ENCODE results near the gene EID2B.

The EID2B gene

GRCh38 chr19:39518975-39519374 lies 13.7 kb downstream of the EID2B start:
- Histone ChIP-seq H3K27ac (no peak overlapping the region), H3K4me2 (peak overlapping the region in 4 of 11 experiments; percentile 11 to 34 (median 20); a peak in 6 of 22 replicates), H4K20me1 (peaks cover 0 to 15% (median 0%) of the 10 kb centered on the region in 11 experiments; a peak in 5 of 22 replicates), H3K4me3 (no peak overlapping the region), H3K9ac (no peak overlapping the region), H3K9me3 (replicated peaks in 1 of 11) (peaks cover 0 to 6% (median 0%) of the 10 kb centered on the region in 11 experiments; a peak in 1 of 22 replicates), H3K27me3 (peaks cover 27 to 47% (median 39%) of the 10 kb centered on the region in 11 experiments), H3K4me1 (peaks cover 6 to 21% (median 14%) of the 10 kb centered on the region in 10 experiments; a peak in 16 of 20 replicates), H3K36me3 (no peaks in the 10 kb centered on the region)
- TF ChIP-seq Cebpa-rat (IDR thresholded peaks at IDR 0.05) = no peak

- Histone ChIP-seq H3K27ac (no peak overlapping the region), H3K27me3 (peaks cover 32 to 52% (median 44%) of the 10 kb centered on the region in 11 experiments), H3K4me3 (no peak overlapping the region), H3K4me2 (peak overlapping the region in 4 of 11 experiments; percentile 11 to 34 (median 20); a peak in 5 of 22 replicates), H3K9me3 (replicated peaks in 1 of 11) (peaks cover 0 to 6% (median 0%) of the 10 kb centered on the region in 11 experiments; a peak in 1 of 22 replicates), H3K4me1 (peaks cover 5 to 21% (median 14%) of the 10 kb centered on the region in 10 experiments; a peak in 15 of 20 replicates), H4K20me1 (peaks cover 0 to 15% (median 0%) of the 10 kb centered on the region in 11 experiments; a peak in 5 of 22 replicates), H3K9ac (no peak overlapping the region), H3K36me3 (no peaks in the 10 kb centered on the region)
- no peak for TF ChIP-seq Cebpa-rat (IDR thresholded peaks at IDR 0.05)
Measured at GRCh38 chr19:39518458-39518857, 14.2 kb downstream of the EID2B start.

GRCh38 chr19:39517432-39517831 lies 15.2 kb downstream of the EID2B start:
- Histone ChIP-seq H3K27ac (no peak overlapping the region), H3K27me3 (peaks cover 41 to 63% (median 54%) of the 10 kb centered on the region in 11 experiments)
- no peak for TF ChIP-seq Cebpa-rat (IDR thresholded peaks at IDR 0.05)

GRCh38 chr19:39516270-39516669 lies 16.4 kb downstream of the EID2B start:
- peak overlapping the region in 2 of 11 experiments; percentile 8 to 44; a peak in 1 of 22 replicates for H3K4me2 ChIP-seq
- no peak overlapping the region for H3K4me3 ChIP-seq
- H3K9me3 ChIP-seq (replicated peaks in 1 of 11) = peaks cover 0 to 6% (median 0%) of the 10 kb centered on the region in 11 experiments; a peak in 1 of 22 replicates
- peaks cover 41 to 73% (median 58%) of the 10 kb centered on the region in 11 experiments for H3K27me3 ChIP-seq
- H3K4me1 ChIP-seq = peaks cover 5 to 21% (median 14%) of the 10 kb centered on the region in 10 experiments; a peak in 15 of 20 replicates
- no peak overlapping the region for H3K27ac ChIP-seq
- no peak for TF ChIP-seq Cebpa-rat (IDR thresholded peaks at IDR 0.05)
- H4K20me1 ChIP-seq = peaks cover 0 to 15% (median 0%) of the 10 kb centered on the region in 11 experiments; a peak in 5 of 22 replicates
- no peaks in the 10 kb centered on the region for H3K36me3 ChIP-seq
- H3K9ac ChIP-seq = no peak overlapping the region

More at GRCh38 chr19:39517432-39517831, 15.2 kb downstream of the EID2B start:
- H3K9me3 ChIP-seq (replicated peaks in 1 of 11) = peaks cover 0 to 6% (median 0%) of the 10 kb centered on the region in 11 experiments; a peak in 1 of 22 replicates
- H3K9ac ChIP-seq = no peak overlapping the region
- H4K20me1 ChIP-seq = peaks cover 0 to 15% (median 0%) of the 10 kb centered on the region in 11 experiments; a peak in 5 of 22 replicates
- no peaks in the 10 kb centered on the region for H3K36me3 ChIP-seq
- H3K4me2 ChIP-seq = no peak overlapping the region
- H3K4me3 ChIP-seq = no peak overlapping the region
- H3K4me1 ChIP-seq = peaks cover 5 to 21% (median 14%) of the 10 kb centered on the region in 10 experiments; a peak in 15 of 20 replicates

- no peak for TF ChIP-seq Cebpa-rat (IDR thresholded peaks at IDR 0.05)
- Histone ChIP-seq H3K4me2 (peak overlapping the region in 7 of 11 experiments; percentile 5 to 49 (median 39); a peak in 8 of 22 replicates), H3K4me3 (peak overlapping the region in 1 of 10 experiments; percentile 44; a peak in 1 of 20 replicates), H3K9ac (no peak overlapping the region), H3K4me1 (peaks cover 5 to 21% (median 14%) of the 10 kb centered on the region in 10 experiments; a peak in 15 of 20 replicates), H4K20me1 (peaks cover 0 to 15% (median 0%) of the 10 kb centered on the region in 11 experiments; a peak in 5 of 22 replicates), H3K27me3 (peaks cover 41 to 73% (median 58%) of the 10 kb centered on the region in 11 experiments), H3K36me3 (no peaks in the 10 kb centered on the region), H3K9me3 (replicated peaks in 1 of 11) (peaks cover 0 to 6% (median 0%) of the 10 kb centered on the region in 11 experiments; a peak in 1 of 22 replicates), H3K27ac (no peak overlapping the region)
Measured at GRCh38 chr19:39515551-39516191, 17.0 kb downstream of the EID2B start.

- TF ChIP-seq Cebpa-rat (IDR thresholded peaks at IDR 0.05) = no peak
- H3K4me2 ChIP-seq = peak within 1 kb of the TSS; percentile 5 to 49 (median 35); a peak in 19 of 22 replicates
Measured at GRCh38 chr19:39514840-39515550, 17.7 kb downstream of the EID2B start, which contains the start of gene SELENOV. Gene SELENOV (plus strand): TSS chr19:39515139. CDS start chr19:39515213, 74 bp downstream.

GRCh38 chr19:39512988-39513387 lies 19.7 kb downstream of the EID2B start:
- H3K36me3 ChIP-seq = no peaks in the 10 kb centered on the region
- peaks cover 0 to 6% (median 0%) of the 10 kb centered on the region in 11 experiments; a peak in 1 of 22 replicates for H3K9me3 ChIP-seq (replicated peaks in 1 of 11)
- H3K4me3 ChIP-seq = no peak overlapping the region
- H3K4me1 ChIP-seq = peaks cover 0 to 14% (median 8%) of the 10 kb centered on the region in 10 experiments; a peak in 13 of 20 replicates
- peaks cover 50 to 79% (median 71%) of the 10 kb centered on the region in 11 experiments for H3K27me3 ChIP-seq
- no peak overlapping the region for H3K4me2 ChIP-seq
- no peak overlapping the region for H3K27ac ChIP-seq
- no peak overlapping the region for H3K9ac ChIP-seq
- peaks cover 0 to 15% (median 0%) of the 10 kb centered on the region in 11 experiments; a peak in 5 of 22 replicates for H4K20me1 ChIP-seq
- no peak for TF ChIP-seq Cebpa-rat (IDR thresholded peaks at IDR 0.05)

More at GRCh38 chr19:39514840-39515550, 17.7 kb downstream of the EID2B start, which contains the start of gene SELENOV:
- peaks cover 0 to 6% (median 0%) of the 10 kb centered on the region in 11 experiments; a peak in 1 of 22 replicates for H3K9me3 ChIP-seq (replicated peaks in 1 of 11)
- no peak within 1 kb of the TSS for H3K27ac ChIP-seq
- H3K4me1 ChIP-seq = peaks cover 5 to 21% (median 14%) of the 10 kb centered on the region in 10 experiments; a peak in 15 of 20 replicates
- peaks cover 41 to 73% (median 58%) of the 10 kb centered on the region in 11 experiments for H3K27me3 ChIP-seq
- peaks cover 0 to 15% (median 0%) of the 10 kb centered on the region in 11 experiments; a peak in 5 of 22 replicates for H4K20me1 ChIP-seq
- no peaks in the 10 kb centered on the region for H3K36me3 ChIP-seq
- H3K9ac ChIP-seq = no peak within 1 kb of the TSS
- peak within 1 kb of the TSS in 1 of 10 experiments; percentile 44; a peak in 2 of 20 replicates for H3K4me3 ChIP-seq

- Histone ChIP-seq H3K27me3 (peaks cover 55 to 74% (median 68%) of the 10 kb centered on the region in 11 experiments), H3K9me3 (replicated peaks in 1 of 11) (no peaks in the 10 kb centered on the region), H3K4me2 (no peak overlapping the region), H3K27ac (no peak overlapping the region), H3K4me1 (peaks cover 0 to 15% (median 13%) of the 10 kb centered on the region in 10 experiments; a peak in 7 of 20 replicates), H3K36me3 (peaks cover 0 to 4% (median 0%) of the 10 kb centered on the region in 11 experiments; a peak in 1 of 22 replicates), H3K9ac (no peak overlapping the region), H4K20me1 (peaks cover 0 to 8% (median 0%) of the 10 kb centered on the region in 11 experiments; a peak in 4 of 22 replicates), H3K4me3 (no peak overlapping the region)
- TF ChIP-seq Cebpa-rat (IDR thresholded peaks at IDR 0.05) = no peak
Measured at GRCh38 chr19:39509233-39509632, 23.4 kb downstream of the EID2B start.

All from BLaER1 treated with 17β-estradiol and CSF1 and Interleukin-3, amounts not matched to agents 10 nM and 100 nM (cell line).